SK-N-SH (cell line): ENCODE results near the gene DELE1.

ENCODE experiments used
- GABPA ChIP-seq: IDR thresholded peaks from 2 replicates; pipeline ENCODE4 v1.4.0; 2012; ENCODE audit warnings: low read depth, mild to moderate bottlenecking
- POLR2AphosphoS5 ChIP-seq: IDR thresholded peaks from 2 replicates; pipeline ENCODE4 v1.6.1; 2012; ENCODE audit warnings: low read depth, low read length
- SIN3A ChIP-seq: IDR thresholded peaks from 2 replicates; pipeline ENCODE4 v1.6.1; 2012; ENCODE audit warnings: low read depth, mild to moderate bottlenecking, low read length, moderate library complexity, borderline replicate concordance
- TAF1 ChIP-seq: IDR thresholded peaks from 2 replicates; pipeline ENCODE4 v1.6.1; 2012; ENCODE audit warnings: low read depth, mild to moderate bottlenecking, low read length, moderate library complexity, borderline replicate concordance
- TCF12 ChIP-seq: IDR thresholded peaks from 2 replicates; pipeline ENCODE4 v1.4.0; 2012
- TF ChIP-seq, protein P1 (sequence below): IDR thresholded peaks from 2 replicates; pipeline ENCODE4 v1.4.0; 2012; ENCODE audit warnings: low read depth
- TF ChIP-seq, protein P2 (sequence below): IDR thresholded peaks from 2 replicates; pipeline ENCODE4 v1.6.1; 2012; ENCODE audit warnings: mild to moderate bottlenecking, low read depth, low read length, moderate library complexity
- TF ChIP-seq, protein P3 (sequence below): fragments of 200-600 bp; sonication (generic); IDR thresholded peaks from 2 replicates; pipeline ENCODE4 v1.6.1; 2017; ENCODE audit warnings: antibody characterized with exemption, mild to moderate bottlenecking, moderate library complexity
- TF ChIP-seq, protein P4 (sequence below): fragments of 150-350 bp; IDR thresholded peaks from 2 replicates; pipeline ENCODE4 v1.6.1; 2017; ENCODE audit warnings: antibody characterized with exemption, low read length, low read depth, borderline replicate concordance
- TF ChIP-seq, protein P5 (sequence below): IDR thresholded peaks from 2 replicates; pipeline ENCODE4 v1.4.0; 2012; ENCODE audit warnings: low read depth, borderline replicate concordance

DNA sequence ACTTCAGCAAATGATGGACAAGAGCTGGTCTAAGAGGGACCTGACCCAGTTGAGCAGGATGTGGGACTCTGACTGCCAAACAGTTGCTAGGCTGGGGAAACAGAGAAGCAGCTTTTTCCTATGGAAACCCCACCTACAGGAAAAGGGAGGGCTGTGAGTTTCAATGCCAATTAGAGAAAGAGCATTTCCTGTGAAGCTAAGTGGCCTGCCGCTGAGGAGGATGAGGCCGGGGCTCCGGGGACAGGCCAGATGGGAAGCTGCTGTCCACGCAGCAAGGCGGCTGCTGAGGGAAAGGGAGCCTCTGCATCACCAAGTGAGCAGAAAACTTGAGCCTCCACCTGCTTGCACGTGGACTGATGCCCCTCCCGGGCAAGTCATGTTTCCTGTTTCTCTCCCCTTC lies 34.4 kb downstream of the DELE1 start, which contains the start of gene PCDH12:
- TF ChIP-seq, protein P1, sequence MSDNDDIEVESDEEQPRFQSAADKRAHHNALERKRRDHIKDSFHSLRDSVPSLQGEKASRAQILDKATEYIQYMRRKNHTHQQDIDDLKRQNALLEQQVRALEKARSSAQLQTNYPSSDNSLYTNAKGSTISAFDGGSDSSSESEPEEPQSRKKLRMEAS = no peak
- TF ChIP-seq, protein P2, sequence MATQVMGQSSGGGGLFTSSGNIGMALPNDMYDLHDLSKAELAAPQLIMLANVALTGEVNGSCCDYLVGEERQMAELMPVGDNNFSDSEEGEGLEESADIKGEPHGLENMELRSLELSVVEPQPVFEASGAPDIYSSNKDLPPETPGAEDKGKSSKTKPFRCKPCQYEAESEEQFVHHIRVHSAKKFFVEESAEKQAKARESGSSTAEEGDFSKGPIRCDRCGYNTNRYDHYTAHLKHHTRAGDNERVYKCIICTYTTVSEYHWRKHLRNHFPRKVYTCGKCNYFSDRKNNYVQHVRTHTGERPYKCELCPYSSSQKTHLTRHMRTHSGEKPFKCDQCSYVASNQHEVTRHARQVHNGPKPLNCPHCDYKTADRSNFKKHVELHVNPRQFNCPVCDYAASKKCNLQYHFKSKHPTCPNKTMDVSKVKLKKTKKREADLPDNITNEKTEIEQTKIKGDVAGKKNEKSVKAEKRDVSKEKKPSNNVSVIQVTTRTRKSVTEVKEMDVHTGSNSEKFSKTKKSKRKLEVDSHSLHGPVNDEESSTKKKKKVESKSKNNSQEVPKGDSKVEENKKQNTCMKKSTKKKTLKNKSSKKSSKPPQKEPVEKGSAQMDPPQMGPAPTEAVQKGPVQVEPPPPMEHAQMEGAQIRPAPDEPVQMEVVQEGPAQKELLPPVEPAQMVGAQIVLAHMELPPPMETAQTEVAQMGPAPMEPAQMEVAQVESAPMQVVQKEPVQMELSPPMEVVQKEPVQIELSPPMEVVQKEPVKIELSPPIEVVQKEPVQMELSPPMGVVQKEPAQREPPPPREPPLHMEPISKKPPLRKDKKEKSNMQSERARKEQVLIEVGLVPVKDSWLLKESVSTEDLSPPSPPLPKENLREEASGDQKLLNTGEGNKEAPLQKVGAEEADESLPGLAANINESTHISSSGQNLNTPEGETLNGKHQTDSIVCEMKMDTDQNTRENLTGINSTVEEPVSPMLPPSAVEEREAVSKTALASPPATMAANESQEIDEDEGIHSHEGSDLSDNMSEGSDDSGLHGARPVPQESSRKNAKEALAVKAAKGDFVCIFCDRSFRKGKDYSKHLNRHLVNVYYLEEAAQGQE = no peak
- TF ChIP-seq TAF1 (no peak), SIN3A (no peak), POLR2AphosphoS5 (no peak), GABPA (no peak), TCF12 (no peak)
- TF ChIP-seq, protein P3, sequence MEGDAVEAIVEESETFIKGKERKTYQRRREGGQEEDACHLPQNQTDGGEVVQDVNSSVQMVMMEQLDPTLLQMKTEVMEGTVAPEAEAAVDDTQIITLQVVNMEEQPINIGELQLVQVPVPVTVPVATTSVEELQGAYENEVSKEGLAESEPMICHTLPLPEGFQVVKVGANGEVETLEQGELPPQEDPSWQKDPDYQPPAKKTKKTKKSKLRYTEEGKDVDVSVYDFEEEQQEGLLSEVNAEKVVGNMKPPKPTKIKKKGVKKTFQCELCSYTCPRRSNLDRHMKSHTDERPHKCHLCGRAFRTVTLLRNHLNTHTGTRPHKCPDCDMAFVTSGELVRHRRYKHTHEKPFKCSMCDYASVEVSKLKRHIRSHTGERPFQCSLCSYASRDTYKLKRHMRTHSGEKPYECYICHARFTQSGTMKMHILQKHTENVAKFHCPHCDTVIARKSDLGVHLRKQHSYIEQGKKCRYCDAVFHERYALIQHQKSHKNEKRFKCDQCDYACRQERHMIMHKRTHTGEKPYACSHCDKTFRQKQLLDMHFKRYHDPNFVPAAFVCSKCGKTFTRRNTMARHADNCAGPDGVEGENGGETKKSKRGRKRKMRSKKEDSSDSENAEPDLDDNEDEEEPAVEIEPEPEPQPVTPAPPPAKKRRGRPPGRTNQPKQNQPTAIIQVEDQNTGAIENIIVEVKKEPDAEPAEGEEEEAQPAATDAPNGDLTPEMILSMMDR = no peak
- TF ChIP-seq, protein P4, sequence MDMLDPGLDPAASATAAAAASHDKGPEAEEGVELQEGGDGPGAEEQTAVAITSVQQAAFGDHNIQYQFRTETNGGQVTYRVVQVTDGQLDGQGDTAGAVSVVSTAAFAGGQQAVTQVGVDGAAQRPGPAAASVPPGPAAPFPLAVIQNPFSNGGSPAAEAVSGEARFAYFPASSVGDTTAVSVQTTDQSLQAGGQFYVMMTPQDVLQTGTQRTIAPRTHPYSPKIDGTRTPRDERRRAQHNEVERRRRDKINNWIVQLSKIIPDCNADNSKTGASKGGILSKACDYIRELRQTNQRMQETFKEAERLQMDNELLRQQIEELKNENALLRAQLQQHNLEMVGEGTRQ = no peak
- TF ChIP-seq, protein P5, sequence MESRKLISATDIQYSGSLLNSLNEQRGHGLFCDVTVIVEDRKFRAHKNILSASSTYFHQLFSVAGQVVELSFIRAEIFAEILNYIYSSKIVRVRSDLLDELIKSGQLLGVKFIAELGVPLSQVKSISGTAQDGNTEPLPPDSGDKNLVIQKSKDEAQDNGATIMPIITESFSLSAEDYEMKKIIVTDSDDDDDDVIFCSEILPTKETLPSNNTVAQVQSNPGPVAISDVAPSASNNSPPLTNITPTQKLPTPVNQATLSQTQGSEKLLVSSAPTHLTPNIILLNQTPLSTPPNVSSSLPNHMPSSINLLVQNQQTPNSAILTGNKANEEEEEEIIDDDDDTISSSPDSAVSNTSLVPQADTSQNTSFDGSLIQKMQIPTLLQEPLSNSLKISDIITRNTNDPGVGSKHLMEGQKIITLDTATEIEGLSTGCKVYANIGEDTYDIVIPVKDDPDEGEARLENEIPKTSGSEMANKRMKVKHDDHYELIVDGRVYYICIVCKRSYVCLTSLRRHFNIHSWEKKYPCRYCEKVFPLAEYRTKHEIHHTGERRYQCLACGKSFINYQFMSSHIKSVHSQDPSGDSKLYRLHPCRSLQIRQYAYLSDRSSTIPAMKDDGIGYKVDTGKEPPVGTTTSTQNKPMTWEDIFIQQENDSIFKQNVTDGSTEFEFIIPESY = no peak
